ENCODE measurements around the gene FARS2.

DNA sequence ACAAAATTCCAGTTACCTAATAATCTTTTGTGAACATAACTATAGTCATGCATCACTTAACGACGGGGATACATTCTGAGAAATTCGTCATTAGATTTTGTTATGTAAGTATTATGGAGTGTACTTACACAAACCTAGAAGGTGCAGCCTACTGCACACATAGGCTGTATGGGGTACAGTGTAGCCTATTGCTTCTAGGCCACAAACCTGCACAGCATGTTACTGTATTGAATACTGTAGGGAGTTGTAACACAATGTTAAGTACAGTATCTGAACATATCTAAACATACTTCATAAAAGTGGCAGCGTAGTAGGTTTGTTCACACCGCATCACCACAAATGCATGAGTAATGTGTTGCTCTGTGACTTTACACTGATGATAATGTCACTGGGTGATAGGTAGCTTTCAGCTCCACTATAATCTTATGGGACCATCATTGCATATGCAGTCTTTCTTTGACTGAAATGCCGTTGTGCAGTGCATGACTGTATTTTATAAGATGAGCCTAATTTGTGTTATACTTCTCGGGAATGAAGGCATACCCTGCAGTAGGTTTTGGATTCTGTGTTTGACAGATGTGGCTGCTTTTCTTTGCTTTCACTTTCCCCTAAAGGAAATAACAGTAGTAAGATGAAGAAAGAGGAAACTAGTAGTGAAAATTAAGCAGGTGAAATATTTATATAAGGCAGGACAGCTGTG, 365.6 kb downstream of the FARS2 start:
- TF ChIP-seq, protein P1, sequence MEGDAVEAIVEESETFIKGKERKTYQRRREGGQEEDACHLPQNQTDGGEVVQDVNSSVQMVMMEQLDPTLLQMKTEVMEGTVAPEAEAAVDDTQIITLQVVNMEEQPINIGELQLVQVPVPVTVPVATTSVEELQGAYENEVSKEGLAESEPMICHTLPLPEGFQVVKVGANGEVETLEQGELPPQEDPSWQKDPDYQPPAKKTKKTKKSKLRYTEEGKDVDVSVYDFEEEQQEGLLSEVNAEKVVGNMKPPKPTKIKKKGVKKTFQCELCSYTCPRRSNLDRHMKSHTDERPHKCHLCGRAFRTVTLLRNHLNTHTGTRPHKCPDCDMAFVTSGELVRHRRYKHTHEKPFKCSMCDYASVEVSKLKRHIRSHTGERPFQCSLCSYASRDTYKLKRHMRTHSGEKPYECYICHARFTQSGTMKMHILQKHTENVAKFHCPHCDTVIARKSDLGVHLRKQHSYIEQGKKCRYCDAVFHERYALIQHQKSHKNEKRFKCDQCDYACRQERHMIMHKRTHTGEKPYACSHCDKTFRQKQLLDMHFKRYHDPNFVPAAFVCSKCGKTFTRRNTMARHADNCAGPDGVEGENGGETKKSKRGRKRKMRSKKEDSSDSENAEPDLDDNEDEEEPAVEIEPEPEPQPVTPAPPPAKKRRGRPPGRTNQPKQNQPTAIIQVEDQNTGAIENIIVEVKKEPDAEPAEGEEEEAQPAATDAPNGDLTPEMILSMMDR (IDR thresholded peaks at IDR 0.05), result no peak
- TF ChIP-seq POLR2A (IDR thresholded peaks at IDR 0.05), result no peak
